Peyer's patch (tissue), 4 donors: ENCODE results near the gene WWOX.

Experiments
- CTCF ChIP-seq, 6 experiments: fragments of 450-650 bp in 4 of 6; fragments of 200-600 bp in 2 of 6; sonication (generic) in 1 of 6; IDR thresholded peaks; one replicate each; pipeline ENCODE4 v1.5.1; 2017 to 2019; ENCODE audit warnings: antibody characterized with exemption in 6 of 6, mild to moderate bottlenecking in 3 of 6, moderate library complexity in 1 of 6
- POLR2A ChIP-seq, 2 donors: fragments of 450-650 bp; IDR thresholded peaks; one replicate each; pipeline ENCODE4 v1.5.1; 2017; ENCODE audit warnings: antibody characterized with exemption in 2 of 2, mild to moderate bottlenecking in 2 of 2, moderate library complexity in 2 of 2

GRCh38 chr16:78967948-78968347 is 868.5 kb downstream of the WWOX start:
- TF ChIP-seq CTCF (IDR thresholded peaks at IDR 0.05): no peak
- no peak for TF ChIP-seq POLR2A (IDR thresholded peaks at IDR 0.05)
